ENCODE data around the gene FAM124A.

FAM124A gene

DNA sequence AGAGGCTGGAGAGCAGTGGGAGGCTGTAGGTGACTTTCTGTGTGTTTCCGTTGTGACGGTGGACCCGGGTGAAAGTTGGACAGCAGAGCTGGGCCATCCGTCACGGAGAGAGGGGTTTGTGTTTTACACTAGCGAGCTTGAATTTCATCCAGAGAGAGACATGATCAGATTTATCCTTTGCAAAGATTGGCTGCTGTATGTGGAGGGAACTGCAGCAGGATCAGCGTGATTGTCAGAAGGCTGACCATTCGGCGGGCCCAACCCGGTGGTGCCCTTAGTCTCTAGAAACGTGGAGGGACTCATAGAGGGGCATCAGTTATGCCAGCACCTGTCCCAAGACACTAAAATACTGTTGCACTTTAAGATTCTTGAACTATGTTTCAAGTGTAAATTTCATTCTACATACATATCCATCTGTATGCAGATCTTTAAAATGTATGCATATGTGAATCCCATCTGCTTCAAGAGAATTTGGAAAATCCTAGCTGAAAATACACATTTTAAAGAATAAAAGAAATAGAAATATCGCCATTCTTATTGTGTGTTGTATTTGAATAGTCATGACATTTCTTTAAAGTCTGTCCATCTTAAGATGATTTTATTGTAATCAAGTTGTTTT, 7.0 kb downstream of the FAM124A start:
- Histone ChIP-seq H3K9ac (ENCODE audit: low read length) (no peak overlapping the region), H2AFZ (ENCODE audit: low read depth, low read length) (no peak overlapping the region), H2AK5ac (ENCODE audit: low read length, severe bottlenecking) (no peak overlapping the region), H3K36me3 (ENCODE audit: control insufficient read depth in 1 of 2, insufficient read depth in 2 of 2, low read depth in 1 of 2, low read length in 2 of 2) (peaks cover 0 to 3% of the 10 kb centered on the region in 2 experiments), H3K27me3 (ENCODE audit: control insufficient read depth in 1 of 2, insufficient read depth in 1 of 2, low read length in 2 of 2) (peaks cover 0 to 45% of the 10 kb centered on the region in 2 experiments), H2BK15ac (ENCODE audit: low read depth, poor library complexity, severe bottlenecking) (no peak overlapping the region), H4K91ac (ENCODE audit: low read length) (no peak overlapping the region), H3K14ac (ENCODE audit: low read length in 2 of 2) (no peak overlapping the region), H3K23ac (ENCODE audit: low read length in 2 of 2) (no peak overlapping the region), H2BK5ac (ENCODE audit: low read depth, low read length, poor library complexity, severe bottlenecking) (no peak overlapping the region), H3K79me1 (replicated peaks; ENCODE audit: low read length, poor library complexity, severe bottlenecking) (no peaks in the 10 kb centered on the region), H2BK12ac (ENCODE audit: low read length in 2 of 2) (no peak overlapping the region), H3K4ac (ENCODE audit: low read depth in 1 of 2, low read length in 2 of 2) (no peak overlapping the region), H3K4me2 (ENCODE audit: low read length, poor library complexity, severe bottlenecking) (no peak overlapping the region), H3K9me3 (ENCODE audit: control insufficient read depth, low read length) (no peaks in the 10 kb centered on the region), H3K4me1 (ENCODE audit: control insufficient read depth, insufficient read depth, low read depth, low read length) (no peaks in the 10 kb centered on the region), H3K4me3 (ENCODE audit: insufficient read depth in 1 of 2, low read depth in 1 of 2, low read length in 2 of 2) (no peak overlapping the region), H3K18ac (ENCODE audit: low read depth in 1 of 2, low read length in 2 of 2) (no peak overlapping the region), H4K8ac (ENCODE audit: low read length) (no peak overlapping the region), H2BK120ac (ENCODE audit: low read depth, low read length) (no peak overlapping the region), H3K27ac (ENCODE audit: low read length, poor library complexity, severe bottlenecking) (no peak overlapping the region)
- DNase-seq, result no peak
- 90% methylated on average over 11 of the region's 12 CpGs for WGBS

DNA sequence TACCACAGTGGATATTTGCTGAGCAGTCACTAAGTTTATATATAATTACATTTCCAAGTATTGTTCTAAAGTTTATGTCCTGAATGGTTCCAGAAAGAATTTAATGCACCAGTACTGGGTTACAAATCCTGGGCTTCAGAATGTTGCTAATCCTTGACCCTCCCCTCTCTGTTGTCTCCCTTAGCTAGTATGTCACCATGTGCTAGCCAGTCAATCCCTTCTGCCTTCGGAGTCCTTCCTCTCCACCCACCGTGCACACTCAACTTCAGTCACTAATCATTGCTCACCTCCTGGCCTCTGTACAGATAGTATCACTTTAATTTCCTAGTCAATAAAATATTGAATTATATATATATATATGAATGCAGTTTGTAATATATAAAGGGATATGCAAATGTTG, 7.5 kb downstream of the FAM124A start:
- DNase-seq, result no peak

DNA sequence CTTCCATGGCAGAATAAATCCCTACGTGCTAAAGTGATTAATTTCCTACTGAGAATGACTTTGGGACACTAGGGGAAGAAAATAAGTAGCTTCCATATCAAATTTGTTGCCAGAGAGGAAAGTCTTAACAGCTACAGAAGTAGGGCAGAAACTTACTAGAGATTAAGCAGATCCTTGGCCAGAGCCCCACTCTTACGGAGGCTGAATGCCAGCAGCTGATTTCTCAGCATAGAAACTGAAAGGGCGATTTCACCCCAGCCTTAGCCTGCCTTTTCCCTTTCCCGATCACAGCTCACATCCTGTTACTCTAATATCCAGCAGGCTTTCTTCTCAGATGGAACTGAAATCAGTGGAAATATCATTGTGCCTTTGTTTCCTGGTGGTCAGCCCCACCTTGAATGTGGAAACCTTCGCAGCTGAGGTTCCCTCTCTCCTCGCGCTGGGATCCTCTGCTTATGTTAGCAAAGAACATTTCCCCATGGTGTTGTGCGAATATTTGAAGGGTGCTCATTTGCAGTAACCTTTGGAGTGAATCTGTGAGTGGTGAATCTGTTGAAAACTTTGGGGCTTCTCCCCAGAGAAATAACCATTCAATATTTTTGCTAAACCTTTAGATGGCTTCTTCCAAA, 8.4 kb downstream of the FAM124A start:
- Histone ChIP-seq H3K18ac (ENCODE audit: low read depth in 1 of 2, low read length in 2 of 2) (no peak overlapping the region), H2BK5ac (ENCODE audit: low read depth, low read length, poor library complexity, severe bottlenecking) (no peak overlapping the region), H3K4me3 (ENCODE audit: insufficient read depth in 1 of 2, low read depth in 1 of 2, low read length in 2 of 2) (peak overlapping the region in 1 of 2 experiments; percentile 70), H2BK12ac (ENCODE audit: low read length in 2 of 2) (no peak overlapping the region), H3K4me2 (ENCODE audit: low read length, poor library complexity, severe bottlenecking) (no peak overlapping the region), H3K36me3 (ENCODE audit: control insufficient read depth in 1 of 2, insufficient read depth in 2 of 2, low read depth in 1 of 2, low read length in 2 of 2) (peaks cover 0 to 3% of the 10 kb centered on the region in 2 experiments), H2AK5ac (ENCODE audit: low read length, severe bottlenecking) (no peak overlapping the region), H3K27me3 (ENCODE audit: control insufficient read depth in 1 of 2, insufficient read depth in 1 of 2, low read length in 2 of 2) (peaks cover 0 to 31% of the 10 kb centered on the region in 2 experiments), H3K79me1 (replicated peaks; ENCODE audit: low read length, poor library complexity, severe bottlenecking) (no peaks in the 10 kb centered on the region), H3K4ac (ENCODE audit: low read depth in 1 of 2, low read length in 2 of 2) (no peak overlapping the region), H3K23ac (ENCODE audit: low read length in 2 of 2) (no peak overlapping the region), H3K9ac (ENCODE audit: low read length) (peak overlapping the region; percentile 83), H3K27ac (ENCODE audit: low read length, poor library complexity, severe bottlenecking) (no peak overlapping the region), H3K9me3 (ENCODE audit: control insufficient read depth, low read length) (no peaks in the 10 kb centered on the region), H2AFZ (ENCODE audit: low read depth, low read length) (no peak overlapping the region), H4K8ac (ENCODE audit: low read length) (no peak overlapping the region), H4K91ac (ENCODE audit: low read length) (no peak overlapping the region), H2BK15ac (ENCODE audit: low read depth, poor library complexity, severe bottlenecking) (no peak overlapping the region), H3K4me1 (ENCODE audit: control insufficient read depth, insufficient read depth, low read depth, low read length) (no peaks in the 10 kb centered on the region), H3K14ac (ENCODE audit: low read length in 2 of 2) (no peak overlapping the region), H2BK120ac (ENCODE audit: low read depth, low read length) (no peak overlapping the region)
- peak; percentile 28 for DNase-seq
- 38% methylated on average over 7 of the region's 8 CpGs for WGBS

More for the DNA sequence above, 7.5 kb downstream of the FAM124A start:
- Histone ChIP-seq H2AFZ (ENCODE audit: low read depth, low read length) (no peak overlapping the region), H4K8ac (ENCODE audit: low read length) (no peak overlapping the region), H2BK15ac (ENCODE audit: low read depth, poor library complexity, severe bottlenecking) (no peak overlapping the region), H3K4me1 (ENCODE audit: control insufficient read depth, insufficient read depth, low read depth, low read length) (no peaks in the 10 kb centered on the region), H3K9ac (ENCODE audit: low read length) (peak overlapping the region; percentile 83), H3K27ac (ENCODE audit: low read length, poor library complexity, severe bottlenecking) (no peak overlapping the region), H3K4ac (ENCODE audit: low read depth in 1 of 2, low read length in 2 of 2) (no peak overlapping the region), H3K18ac (ENCODE audit: low read depth in 1 of 2, low read length in 2 of 2) (no peak overlapping the region), H3K23ac (ENCODE audit: low read length in 2 of 2) (no peak overlapping the region), H3K79me1 (replicated peaks; ENCODE audit: low read length, poor library complexity, severe bottlenecking) (no peaks in the 10 kb centered on the region), H3K36me3 (ENCODE audit: control insufficient read depth in 1 of 2, insufficient read depth in 2 of 2, low read depth in 1 of 2, low read length in 2 of 2) (peaks cover 0 to 3% of the 10 kb centered on the region in 2 experiments), H3K27me3 (ENCODE audit: control insufficient read depth in 1 of 2, insufficient read depth in 1 of 2, low read length in 2 of 2) (peaks cover 0 to 40% of the 10 kb centered on the region in 2 experiments), H3K9me3 (ENCODE audit: control insufficient read depth, low read length) (no peaks in the 10 kb centered on the region), H2AK5ac (ENCODE audit: low read length, severe bottlenecking) (no peak overlapping the region), H2BK5ac (ENCODE audit: low read depth, low read length, poor library complexity, severe bottlenecking) (no peak overlapping the region), H2BK120ac (ENCODE audit: low read depth, low read length) (no peak overlapping the region), H4K91ac (ENCODE audit: low read length) (no peak overlapping the region), H3K4me2 (ENCODE audit: low read length, poor library complexity, severe bottlenecking) (no peak overlapping the region), H2BK12ac (ENCODE audit: low read length in 2 of 2) (no peak overlapping the region), H3K4me3 (ENCODE audit: insufficient read depth in 1 of 2, low read depth in 1 of 2, low read length in 2 of 2) (no peak overlapping the region), H3K14ac (ENCODE audit: low read length in 2 of 2) (no peak overlapping the region)
- WGBS, result 68% methylated on average over 2 of the region's 2 CpGs

DNA sequence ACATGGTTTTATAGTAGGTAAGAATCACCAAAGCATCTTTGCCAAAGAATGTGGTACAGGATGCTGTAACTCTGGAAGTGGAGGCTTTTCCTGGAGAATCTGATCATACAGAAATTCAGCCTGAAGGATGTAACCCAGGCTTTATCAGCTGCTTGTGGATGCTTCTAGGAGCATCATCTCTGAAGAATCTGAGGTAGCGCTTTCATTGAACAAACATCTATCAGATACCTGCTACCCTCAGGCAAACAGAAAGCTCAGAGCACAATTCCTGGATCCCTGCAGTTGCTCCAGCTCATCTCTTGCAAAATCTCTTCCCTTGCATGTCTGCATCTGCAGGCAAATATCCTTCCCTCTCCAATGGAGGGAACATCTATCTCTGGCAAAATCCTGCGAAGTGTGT, 9.3 kb downstream of the FAM124A start:
- Histone ChIP-seq H3K23ac (ENCODE audit: low read length in 2 of 2) (no peak overlapping the region), H2BK120ac (ENCODE audit: low read depth, low read length) (no peak overlapping the region), H3K9ac (ENCODE audit: low read length) (no peak overlapping the region), H4K91ac (ENCODE audit: low read length) (no peak overlapping the region), H3K27ac (ENCODE audit: low read length, poor library complexity, severe bottlenecking) (no peak overlapping the region), H3K14ac (ENCODE audit: low read length in 2 of 2) (no peak overlapping the region), H2BK15ac (ENCODE audit: low read depth, poor library complexity, severe bottlenecking) (no peak overlapping the region), H3K4me1 (ENCODE audit: control insufficient read depth, insufficient read depth, low read depth, low read length) (peaks cover 2% of the 10 kb centered on the region), H2AK5ac (ENCODE audit: low read length, severe bottlenecking) (no peak overlapping the region), H3K79me1 (replicated peaks; ENCODE audit: low read length, poor library complexity, severe bottlenecking) (no peaks in the 10 kb centered on the region), H4K8ac (ENCODE audit: low read length) (no peak overlapping the region), H3K36me3 (ENCODE audit: control insufficient read depth in 1 of 2, insufficient read depth in 2 of 2, low read depth in 1 of 2, low read length in 2 of 2) (peaks cover 0 to 3% of the 10 kb centered on the region in 2 experiments), H2AFZ (ENCODE audit: low read depth, low read length) (no peak overlapping the region), H3K18ac (ENCODE audit: low read depth in 1 of 2, low read length in 2 of 2) (no peak overlapping the region), H3K27me3 (ENCODE audit: control insufficient read depth in 1 of 2, insufficient read depth in 1 of 2, low read length in 2 of 2) (peaks cover 0 to 32% of the 10 kb centered on the region in 2 experiments), H3K4me2 (ENCODE audit: low read length, poor library complexity, severe bottlenecking) (no peak overlapping the region), H2BK12ac (ENCODE audit: low read length in 2 of 2) (no peak overlapping the region), H3K4ac (ENCODE audit: low read depth in 1 of 2, low read length in 2 of 2) (no peak overlapping the region), H2BK5ac (ENCODE audit: low read depth, low read length, poor library complexity, severe bottlenecking) (no peak overlapping the region), H3K4me3 (ENCODE audit: insufficient read depth in 1 of 2, low read depth in 1 of 2, low read length in 2 of 2) (no peak overlapping the region), H3K9me3 (ENCODE audit: control insufficient read depth, low read length) (no peaks in the 10 kb centered on the region)
- no peak for DNase-seq
- WGBS, result 100% methylated on average over 1 of the region's 2 CpGs
